SK-N-SH treated with all-trans-retinoic acid at 6 μM for 48 hours (cell line): ENCODE measurements around the gene LYZL6.
A peak's percentile ranks its signal among the peaks of the same experiment; 100 is the strongest.

Experiments used
- ATAC-seq: fragments of 200-7000 bp; cut with Tn5 transposase; 3 replicates; pipeline ENCODE4 v1.9.1; 2020; ENCODE audit warnings: mild to moderate bottlenecking, moderate library complexity
- ARNTL ChIP-seq: fragments of 450-650 bp; formaldehyde crosslinking; IDR thresholded peaks from 2 replicates; pipeline ENCODE4 v1.5.0; 2020; ENCODE audit warnings: low read depth, mild to moderate bottlenecking, moderate library complexity, borderline replicate concordance
- BACH2 ChIP-seq: fragments of 250-450 bp; sonication (Bioruptor Pico); IDR thresholded peaks from 2 replicates; pipeline ENCODE4 v1.9.0; 2021; ENCODE audit warnings: mild to moderate bottlenecking, borderline replicate concordance
- CREB5 ChIP-seq: fragments of 250-450 bp; sonication (Bioruptor Pico); IDR thresholded peaks from 2 replicates; pipeline ENCODE4 v1.5.1; 2020; ENCODE audit warnings: low read depth, mild to moderate bottlenecking, moderate library complexity
- CSDC2 ChIP-seq: fragments of 250-450 bp; sonication (Bioruptor Pico); IDR thresholded peaks from 2 replicates; pipeline ENCODE4 v1.5.0; 2020; ENCODE audit warnings: mild to moderate bottlenecking, moderate library complexity
- CSRNP3 ChIP-seq: fragments of 250-450 bp; sonication (Bioruptor Pico); IDR thresholded peaks from 2 replicates; pipeline ENCODE4 v1.5.1; 2021; ENCODE audit warnings: mild to moderate bottlenecking, moderate library complexity
- ESRRG ChIP-seq: fragments of 250-450 bp; sonication (Bioruptor Pico); IDR thresholded peaks from 2 replicates; pipeline ENCODE4 v1.6.1; 2021; ENCODE audit warnings: mild to moderate bottlenecking
- GLIS3 ChIP-seq: fragments of 250-450 bp; sonication (Bioruptor Pico); IDR thresholded peaks from 2 replicates; pipeline ENCODE4 v1.5.0; 2020; ENCODE audit warnings: mild to moderate bottlenecking, moderate library complexity
- ISL1 ChIP-seq: fragments of 250-450 bp; sonication (Bioruptor Pico); IDR thresholded peaks from 2 replicates; pipeline ENCODE4 v2.1.2; 2022; ENCODE audit warnings: mild to moderate bottlenecking, moderate library complexity
- OSR1 ChIP-seq: fragments of 250-450 bp; sonication (Bioruptor Pico); IDR thresholded peaks from 2 replicates; pipeline ENCODE4 v1.8.0; 2022; ENCODE audit warnings: moderate library complexity, mild to moderate bottlenecking, inconsistent platforms
- PATZ1 ChIP-seq: fragments of 250-450 bp; sonication (Bioruptor Pico); IDR thresholded peaks from 2 replicates; pipeline ENCODE4 v1.8.0; 2020; ENCODE audit warnings: mild to moderate bottlenecking, moderate library complexity, borderline replicate concordance
- PPARA ChIP-seq: fragments of 250-450 bp; sonication (Bioruptor Pico); IDR thresholded peaks from 2 replicates; pipeline ENCODE4 v1.5.0; 2020; ENCODE audit warnings: mild to moderate bottlenecking, borderline replicate concordance
- RARB ChIP-seq: fragments of 250-450 bp; sonication (Bioruptor Pico); IDR thresholded peaks from 2 replicates; pipeline ENCODE4 v1.8.0; 2021; ENCODE audit warnings: mild to moderate bottlenecking, moderate library complexity
- SNAI2 ChIP-seq: fragments of 250-450 bp; sonication (Bioruptor Pico); IDR thresholded peaks from 2 replicates; pipeline ENCODE4 v1.5.0; 2020; ENCODE audit warnings: mild to moderate bottlenecking, moderate library complexity
- TCF4 ChIP-seq: fragments of 250-450 bp; sonication (Bioruptor Pico); IDR thresholded peaks from 2 replicates; pipeline ENCODE4 v1.8.0; 2021; ENCODE audit warnings: mild to moderate bottlenecking, moderate library complexity, borderline replicate concordance
- TOX ChIP-seq: fragments of 250-450 bp; sonication (Bioruptor Pico); IDR thresholded peaks from 2 replicates; pipeline ENCODE4 v1.8.0; 2021; ENCODE audit warnings: mild to moderate bottlenecking, moderate library complexity, borderline replicate concordance
- ZC3H10 ChIP-seq: fragments of 250-450 bp; sonication (Bioruptor Pico); IDR thresholded peaks from 2 replicates; pipeline ENCODE4 v1.5.1; 2021; ENCODE audit warnings: mild to moderate bottlenecking, moderate library complexity
- ZFP3 ChIP-seq: fragments of 250-450 bp; sonication (Bioruptor Pico); IDR thresholded peaks from 2 replicates; pipeline ENCODE4 v1.5.0; 2020; ENCODE audit warnings: mild to moderate bottlenecking, moderate library complexity
- ZFP30 ChIP-seq: fragments of 450-650 bp; formaldehyde crosslinking; IDR thresholded peaks from 2 replicates; pipeline ENCODE4 v1.5.0; 2022; ENCODE audit warnings: mild to moderate bottlenecking, moderate library complexity
- ZNF565 ChIP-seq: fragments of 450-650 bp; formaldehyde crosslinking; conservative IDR thresholded peaks from 2 replicates; pipeline ENCODE4 v1.5.0; 2020; ENCODE audit warnings: low read depth, mild to moderate bottlenecking, moderate library complexity
- ZNF70 ChIP-seq: fragments of 450-650 bp; formaldehyde crosslinking; IDR thresholded peaks from 2 replicates; pipeline ENCODE4 v1.5.0; 2020; ENCODE audit warnings: mild to moderate bottlenecking, moderate library complexity
- ZNF8 ChIP-seq: fragments of 450-650 bp; formaldehyde crosslinking; IDR thresholded peaks from 2 replicates; pipeline ENCODE4 v1.5.0; 2020; ENCODE audit warnings: mild to moderate bottlenecking, moderate library complexity
- TF ChIP-seq, protein P1 (sequence below): fragments of 250-450 bp; sonication (Bioruptor Pico); IDR thresholded peaks from 2 replicates; pipeline ENCODE4 v1.5.0; 2020; ENCODE audit warnings: mild to moderate bottlenecking, moderate library complexity

LYZL6 gene

DNA sequence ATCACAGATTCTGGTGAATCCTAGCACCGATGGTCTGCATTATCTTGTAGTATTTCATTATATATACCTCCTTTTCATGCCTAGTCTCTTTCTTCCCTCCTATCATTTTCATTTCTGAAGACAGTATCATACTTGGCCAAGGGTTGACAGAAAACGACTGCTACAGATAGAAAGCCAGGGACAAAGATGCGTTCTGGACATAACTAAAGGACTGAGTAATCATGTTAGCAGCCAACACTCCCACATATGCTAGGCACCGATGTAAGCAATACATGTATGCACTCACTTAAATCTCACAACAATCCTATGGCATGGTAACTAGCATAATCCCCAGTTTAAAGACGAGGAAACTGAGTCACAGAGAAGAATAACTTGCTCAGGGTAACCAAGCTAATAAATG, 35.8 kb downstream of the LYZL6 start:
- peak; percentile 37; the same call in 2 of the 3 replicates for ATAC-seq
- TF ChIP-seq ZNF565 (CRISPR knock-in tag) (no peak), TOX (no peak), TCF4 (CRISPR knock-in tag) (no peak), CSDC2 (CRISPR knock-in tag) (no peak), ISL1 (CRISPR knock-in tag) (no peak)
- TF ChIP-seq, all 23 proteins: peak for 0

- no peak for ATAC-seq
- no peak for TF ChIP-seq ESRRG
Measured at GRCh38 chr17:35906926-35907637, 36.4 kb downstream of the LYZL6 start.

GRCh38 chr17:35906191-35906925, 37.2 kb downstream of the LYZL6 start:
- TF ChIP-seq ZNF8 (CRISPR knock-in tag) (no peak), CSRNP3 (CRISPR knock-in tag) (no peak), CREB5 (no peak), ZNF565 (CRISPR knock-in tag) (no peak), ARNTL (no peak), TOX (no peak), RARB (CRISPR knock-in tag) (no peak), ISL1 (CRISPR knock-in tag) (no peak), CSDC2 (CRISPR knock-in tag) (no peak), PATZ1 (no peak), OSR1 (CRISPR knock-in tag) (no peak), ESRRG (no peak)
- TF ChIP-seq, protein P1, sequence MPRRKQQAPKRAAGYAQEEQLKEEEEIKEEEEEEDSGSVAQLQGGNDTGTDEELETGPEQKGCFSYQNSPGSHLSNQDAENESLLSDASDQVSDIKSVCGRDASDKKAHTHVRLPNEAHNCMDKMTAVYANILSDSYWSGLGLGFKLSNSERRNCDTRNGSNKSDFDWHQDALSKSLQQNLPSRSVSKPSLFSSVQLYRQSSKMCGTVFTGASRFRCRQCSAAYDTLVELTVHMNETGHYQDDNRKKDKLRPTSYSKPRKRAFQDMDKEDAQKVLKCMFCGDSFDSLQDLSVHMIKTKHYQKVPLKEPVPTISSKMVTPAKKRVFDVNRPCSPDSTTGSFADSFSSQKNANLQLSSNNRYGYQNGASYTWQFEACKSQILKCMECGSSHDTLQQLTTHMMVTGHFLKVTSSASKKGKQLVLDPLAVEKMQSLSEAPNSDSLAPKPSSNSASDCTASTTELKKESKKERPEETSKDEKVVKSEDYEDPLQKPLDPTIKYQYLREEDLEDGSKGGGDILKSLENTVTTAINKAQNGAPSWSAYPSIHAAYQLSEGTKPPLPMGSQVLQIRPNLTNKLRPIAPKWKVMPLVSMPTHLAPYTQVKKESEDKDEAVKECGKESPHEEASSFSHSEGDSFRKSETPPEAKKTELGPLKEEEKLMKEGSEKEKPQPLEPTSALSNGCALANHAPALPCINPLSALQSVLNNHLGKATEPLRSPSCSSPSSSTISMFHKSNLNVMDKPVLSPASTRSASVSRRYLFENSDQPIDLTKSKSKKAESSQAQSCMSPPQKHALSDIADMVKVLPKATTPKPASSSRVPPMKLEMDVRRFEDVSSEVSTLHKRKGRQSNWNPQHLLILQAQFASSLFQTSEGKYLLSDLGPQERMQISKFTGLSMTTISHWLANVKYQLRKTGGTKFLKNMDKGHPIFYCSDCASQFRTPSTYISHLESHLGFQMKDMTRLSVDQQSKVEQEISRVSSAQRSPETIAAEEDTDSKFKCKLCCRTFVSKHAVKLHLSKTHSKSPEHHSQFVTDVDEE, result no peak
- no peak for ATAC-seq

- ATAC-seq, result no peak
Measured at GRCh38 chr17:35903451-35903850, 40.1 kb downstream of the LYZL6 start.

More at GRCh38 chr17:35903451-35903850, 40.1 kb downstream of the LYZL6 start:
- TF ChIP-seq CSRNP3 (CRISPR knock-in tag) (no peak), ZFP30 (no peak), BACH2 (CRISPR knock-in tag) (no peak), ZNF70 (no peak), RARB (CRISPR knock-in tag) (no peak), PATZ1 (no peak), GLIS3 (no peak), ZFP3 (CRISPR knock-in tag) (no peak), PPARA (CRISPR knock-in tag) (no peak), ZC3H10 (CRISPR knock-in tag) (no peak), ESRRG (no peak), SNAI2 (CRISPR knock-in tag) (no peak)
